Keratinocyte (primary cell): ENCODE results near the gene ZNF445. TPM values are rescaled to one million over a fixed set of nuclear protein-coding genes. Genes with fewer than 3 reads are reported as not detected.

Source experiments
- DNase-seq: peaks from one replicate; pipeline ENCODE4 v3.0.0-alpha.2; 2011; ENCODE audit warnings: low read depth, missing footprints, low spot score
- FAIRE-seq: peaks from 2 replicates; lab custom pipeline; 2011; peaks lifted over from hg19 to GRCh38; lab: Jason Lieb, UNC
- H2AFZ ChIP-seq: 2 replicates; pipeline ENCODE4 v1.6.0; 2012; ENCODE audit warnings: low read length, control low read depth, inconsistent platforms; ENCODE audit not compliant: control insufficient read depth
- H3K27ac ChIP-seq: 2 replicates; pipeline ENCODE4 v1.5.1; 2011; ENCODE audit warnings: low read length; ENCODE audit not compliant: control insufficient read depth, insufficient read depth
- H3K27me3 ChIP-seq: 3 replicates; pipeline ENCODE4 v1.6.0; 2011; ENCODE audit warnings: low read length; ENCODE audit not compliant: control insufficient read depth, insufficient read depth; ENCODE audit errors: extremely low read depth
- H3K36me3 ChIP-seq, 2 experiments: 2 replicates in 1 of 2; 3 replicates in 1 of 2; pipeline ENCODE4 v1.5.1; 2011; ENCODE audit warnings: low read length in 2 of 2, mild to moderate bottlenecking in 1 of 2; ENCODE audit not compliant: control insufficient read depth in 2 of 2, insufficient read depth in 2 of 2; ENCODE audit errors: extremely low read depth in 1 of 2
- H3K4me1 ChIP-seq: 3 replicates; pipeline ENCODE4 v1.5.1; 2011; ENCODE audit warnings: low read length; ENCODE audit not compliant: control insufficient read depth, insufficient read depth; ENCODE audit errors: extremely low read depth
- H3K4me2 ChIP-seq: 3 replicates; pipeline ENCODE4 v1.6.0; 2011; ENCODE audit warnings: low read depth, low read length; ENCODE audit not compliant: control insufficient read depth, insufficient read depth; ENCODE audit errors: extremely low read depth
- H3K4me3 ChIP-seq, 3 experiments: fragments of 200-600 bp in 1 of 3; sonication (generic) in 1 of 3; 2 replicates in 2 of 3; 3 replicates in 1 of 3; pipeline ENCODE4 v1.5.1; 2011 to 2016; ENCODE audit warnings: low read length in 3 of 3, mild to moderate bottlenecking in 3 of 3, control low read depth in 2 of 3, inconsistent platforms in 1 of 3, low read depth in 1 of 3, mixed read lengths in 1 of 3, mixed run types in 1 of 3, moderate library complexity in 1 of 3; ENCODE audit not compliant: control insufficient read depth in 2 of 3, insufficient read depth in 2 of 3; ENCODE audit errors: extremely low read depth in 1 of 3
- H3K79me2 ChIP-seq: 2 replicates; pipeline ENCODE4 v1.6.0; 2012; ENCODE audit warnings: low read length; ENCODE audit not compliant: control insufficient read depth, insufficient read depth
- H3K9ac ChIP-seq: 3 replicates; pipeline ENCODE4 v1.6.0; 2011; ENCODE audit warnings: low read length; ENCODE audit not compliant: control insufficient read depth, insufficient read depth; ENCODE audit errors: extremely low read depth
- H3K9me1 ChIP-seq: 3 replicates; pipeline ENCODE4 v1.6.0; 2011; ENCODE audit warnings: low read length; ENCODE audit not compliant: control insufficient read depth, insufficient read depth; ENCODE audit errors: extremely low read depth
- H3K9me3 ChIP-seq: 2 replicates; pipeline ENCODE4 v1.5.1; 2012; ENCODE audit warnings: low read depth, low read length; ENCODE audit not compliant: control insufficient read depth
- H4K20me1 ChIP-seq: 3 replicates; pipeline ENCODE4 v1.6.0; 2011; ENCODE audit warnings: low read length; ENCODE audit not compliant: control insufficient read depth, insufficient read depth; ENCODE audit errors: extremely low read depth
- CTCF ChIP-seq, 3 experiments: IDR thresholded peaks in 1 of 3; conservative IDR thresholded peaks in 1 of 3; optimal IDR thresholded peaks in 1 of 3; 2 replicates in 2 of 3; 3 replicates in 1 of 3; pipeline versions ENCODE3 to v1.5.1; 2011; ENCODE audit warnings: low read length in 3 of 3, mild to moderate bottlenecking in 3 of 3, moderate library complexity in 2 of 3, control low read depth in 1 of 3, inconsistent platforms in 1 of 3; ENCODE audit not compliant: insufficient read depth in 2 of 3; ENCODE audit errors: extremely low read depth in 1 of 3
- EZH2 ChIP-seq: IDR thresholded peaks from one replicate; pipeline ENCODE4 v1.6.1; 2012; ENCODE audit warnings: inconsistent platforms, mild to moderate bottlenecking, low read length, moderate library complexity
- dilution Hi-C: fragments of 300-500 bp; cut with MboI; formaldehyde crosslinking; loops from one replicate; pipeline ENCODE4 v1.7.0; 2020; ENCODE audit warnings: low sequenced_read_pairs; ENCODE audit not compliant: extremely low pct_ligation_motif_present
- polyA plus RNA-seq, 5 experiments: library from polyadenylated mRNA; depleted of rRNA in 3 of 5; stranded (reverse) in 3 of 5; stranded (forward) in 1 of 5; unstranded in 1 of 5; fragments of >200 nt; gene quantifications; 1 replicate in 1 of 5; 2 replicates in 3 of 5; 3 replicates in 1 of 5; pipeline versions ENCODE4 v1.2.1 to v1.2.3, GENCODE V29; 2011 to 2012; ENCODE audit warnings: missing spikeins in 2 of 5, low read depth in 1 of 5, low replicate concordance in 1 of 5

Gene ZNF445
- polyA plus RNA-seq, 1 donor (not counting 4 experiments of a cell fraction or from before 2014, with no cell fraction given) = 3.3 TPM

- no peaks in the 10 kb centered on the region for H4K20me1 ChIP-seq
- H3K9ac ChIP-seq = no peak overlapping the region
- DNase-seq (no peak), FAIRE-seq (peak; percentile 53)
- H3K9me3 ChIP-seq = no peaks in the 10 kb centered on the region
- dilution Hi-C loops = no loop called here
- no peaks in the 10 kb centered on the region for H3K27me3 ChIP-seq
- H3K27ac ChIP-seq = no peak overlapping the region
- no peaks in the 10 kb centered on the region for H3K9me1 ChIP-seq
- H3K4me2 ChIP-seq = no peak overlapping the region
- H3K4me3 ChIP-seq = no peak overlapping the region
- no peaks in the 10 kb centered on the region for H3K79me2 ChIP-seq
- no peak overlapping the region for H2AFZ ChIP-seq
- H3K4me1 ChIP-seq = no peaks in the 10 kb centered on the region
- TF ChIP-seq EZH2 = no peak
- no peak for TF ChIP-seq CTCF (optimal IDR thresholded peaks at IDR 0.05 in 1 of 3, IDR thresholded peaks at IDR 0.05 in 1 of 3, conservative IDR thresholded peaks at IDR 0.05 in 1 of 3; ENCODE audit: extremely low read depth in 1 of 3, insufficient read depth in 2 of 3, low read length in 3 of 3)
- peaks cover 0 to 1% of the 10 kb centered on the region in 2 experiments for H3K36me3 ChIP-seq
Observed at GRCh38 chr3:44396200-44397171, 81.0 kb downstream of the ZNF445 start.

GRCh38 chr3:44395714-44396113, 81.8 kb downstream of the ZNF445 start:
- no peak overlapping the region for H3K9ac ChIP-seq
- no peak overlapping the region for H3K27ac ChIP-seq
- H3K9me1 ChIP-seq = no peaks in the 10 kb centered on the region
- no peak overlapping the region for H3K4me3 ChIP-seq
- H4K20me1 ChIP-seq = no peaks in the 10 kb centered on the region
- H3K27me3 ChIP-seq = no peaks in the 10 kb centered on the region
- dilution Hi-C loops = no loop called here
- FAIRE-seq = no peak
- H3K4me1 ChIP-seq = no peaks in the 10 kb centered on the region
- H2AFZ ChIP-seq = no peak overlapping the region
- TF ChIP-seq EZH2 = no peak
- TF ChIP-seq CTCF (optimal IDR thresholded peaks at IDR 0.05 in 1 of 3, IDR thresholded peaks at IDR 0.05 in 1 of 3, conservative IDR thresholded peaks at IDR 0.05 in 1 of 3; ENCODE audit: extremely low read depth in 1 of 3, insufficient read depth in 2 of 3, low read length in 3 of 3) = no peak
- no peak for DNase-seq
- H3K36me3 ChIP-seq = peaks cover 0 to 1% of the 10 kb centered on the region in 2 experiments
- H3K79me2 ChIP-seq = no peaks in the 10 kb centered on the region
- no peak overlapping the region for H3K4me2 ChIP-seq
- H3K9me3 ChIP-seq = no peaks in the 10 kb centered on the region
